ENCODE measurements around the gene PRAMEF5. TPM values are rescaled to one million over a fixed set of nuclear protein-coding genes. Genes with fewer than 3 reads are reported as not detected.
"Not testable (repeated sequence)": the region's sequence is repeated elsewhere in the genome, so short reads cannot be mapped to it uniquely, and the experiment has no call there.

Gene PRAMEF5
- total RNA-seq, 4 donors from 2014 or later: not detected

GRCh38 chr1:13265124-13265523 lies 11.1 kb downstream of the PRAMEF5 start:
- H3K4me3 ChIP-seq, H3K9me3 ChIP-seq, H3K27me3 ChIP-seq, H3K36me3 ChIP-seq, ATAC-seq, H3K4me1 ChIP-seq, H3K27ac ChIP-seq: not testable (repeated sequence)
- no CpG with 5 or more reads among the region's 3 CpGs for WGBS, 2 donors (ENCODE audit: low coverage in 1 of 2)

- H3K4me3 ChIP-seq, H3K36me3 ChIP-seq, H3K9me3 ChIP-seq, H3K27me3 ChIP-seq, H3K27ac ChIP-seq, ATAC-seq, H3K4me1 ChIP-seq: not testable (repeated sequence)
- WGBS, 2 donors (ENCODE audit: low coverage in 1 of 2): no CpG with 5 or more reads among the region's 6 CpGs
Observed at GRCh38 chr1:13277016-13277415, 23.0 kb downstream of the PRAMEF5 start.

GRCh38 chr1:13279617-13280016 lies 25.6 kb downstream of the PRAMEF5 start:
- not testable (repeated sequence) for H3K27me3 ChIP-seq, ATAC-seq, H3K27ac ChIP-seq, H3K9me3 ChIP-seq, H3K36me3 ChIP-seq, H3K4me1 ChIP-seq, H3K4me3 ChIP-seq
- WGBS, 2 donors (ENCODE audit: low coverage in 1 of 2): 65% methylated on average over 3 of the region's 3 CpGs; no CpG with 5 or more reads in 1 of the 2 donors

GRCh38 chr1:13285037-13285436 lies 31.0 kb downstream of the PRAMEF5 start, which contains the start of gene PRAMEF8:
TSS of gene PRAMEF8 (minus strand) at chr1:13285137. CDS start at chr1:13284091, 1,046 bp downstream.
- not testable (repeated sequence) for ATAC-seq, H3K27ac ChIP-seq, H3K9me3 ChIP-seq, H3K4me3 ChIP-seq, H3K36me3 ChIP-seq, H3K27me3 ChIP-seq, H3K4me1 ChIP-seq
- no CpG with 5 or more reads among the region's 1 CpG for WGBS, 2 donors (ENCODE audit: low coverage in 1 of 2)

- H3K4me1 ChIP-seq, ATAC-seq, H3K9me3 ChIP-seq, H3K27me3 ChIP-seq, H3K36me3 ChIP-seq, H3K4me3 ChIP-seq, H3K27ac ChIP-seq: not testable (repeated sequence)
- WGBS, 2 donors (ENCODE audit: low coverage in 1 of 2): no CpG with 5 or more reads among the region's 3 CpGs
Observed at GRCh38 chr1:13289030-13289429, 35.0 kb downstream of the PRAMEF5 start.

GRCh38 chr1:13297216-13297931 lies 43.4 kb downstream of the PRAMEF5 start:
- H3K9me3 ChIP-seq, H3K27ac ChIP-seq, ATAC-seq, H3K4me1 ChIP-seq, H3K27me3 ChIP-seq, H3K4me3 ChIP-seq, H3K36me3 ChIP-seq: not testable (repeated sequence)
- no CpG with 5 or more reads among the region's 5 CpGs for WGBS, 2 donors (ENCODE audit: low coverage in 1 of 2)

GRCh38 chr1:13298699-13299098 lies 44.7 kb downstream of the PRAMEF5 start:
- not testable (repeated sequence) for H3K4me3 ChIP-seq, ATAC-seq, H3K27me3 ChIP-seq, H3K4me1 ChIP-seq, H3K36me3 ChIP-seq, H3K9me3 ChIP-seq, H3K27ac ChIP-seq
- no CpG with 5 or more reads among the region's 27 CpGs for WGBS, 2 donors (ENCODE audit: low coverage in 1 of 2)

GRCh38 chr1:13302197-13302596 lies 48.2 kb downstream of the PRAMEF5 start:
- not testable (repeated sequence) for ATAC-seq, H3K9me3 ChIP-seq, H3K4me1 ChIP-seq, H3K27me3 ChIP-seq, H3K27ac ChIP-seq, H3K36me3 ChIP-seq, H3K4me3 ChIP-seq

- H3K27me3 ChIP-seq, H3K27ac ChIP-seq, H3K4me3 ChIP-seq, H3K9me3 ChIP-seq, H3K36me3 ChIP-seq, H3K4me1 ChIP-seq, ATAC-seq: not testable (repeated sequence)
- WGBS, 2 donors (ENCODE audit: low coverage in 1 of 2): no CpG with 5 or more reads among the region's 1 CpG
Observed at GRCh38 chr1:13303239-13303638, 49.2 kb downstream of the PRAMEF5 start, which contains the start of gene PRAMEF33. TSS of gene PRAMEF33 (plus strand) at chr1:13303539. CDS start at chr1:13305955, 2,416 bp downstream.

Small RNA genes lying within 50 kb of the gene (small RNA-seq; reads per million reads assigned to genes)
- gene RNU6-771P: 0 reads per million in 4 donors

Other genes with a start within 250 kb of the PRAMEF5 start
- not detected for gene PRAMEF27, start 197.6 kb upstream of the PRAMEF5 start, total RNA-seq
- not detected for gene HNRNPCL3, start 193.4 kb upstream of the PRAMEF5 start, total RNA-seq
- gene PRAMEF25, start 183.4 kb upstream of the PRAMEF5 start, total RNA-seq: not detected
- not detected for gene HNRNPCL2, start 137.3 kb upstream of the PRAMEF5 start, total RNA-seq
- not detected for gene PRAMEF26, start 98.2 kb upstream of the PRAMEF5 start, total RNA-seq
- gene HNRNPCL4, start 88.6 kb upstream of the PRAMEF5 start, total RNA-seq: not detected
- not detected for gene PRAMEF9, start 82.3 kb upstream of the PRAMEF5 start, total RNA-seq
- not detected for gene PRAMEF13, start 52.8 kb upstream of the PRAMEF5 start, total RNA-seq
- not detected for gene PRAMEF18, start 28.0 kb upstream of the PRAMEF5 start, total RNA-seq
- not detected for gene PRAMEF8, start 30.9 kb downstream of the PRAMEF5 start, total RNA-seq
- gene PRAMEF33, start 49.3 kb downstream of the PRAMEF5 start, total RNA-seq: not detected
- not detected for gene PRAMEF15, start 61.4 kb downstream of the PRAMEF5 start, total RNA-seq
- not detected for gene PRAMEF14, start 92.9 kb downstream of the PRAMEF5 start, total RNA-seq
- not detected for gene PRAMEF19, start 117.7 kb downstream of the PRAMEF5 start, total RNA-seq
- under 1 TPM in 1 of 4 donors, not detected in 3; 0.19 TPM for gene PRAMEF17, start 135.4 kb downstream of the PRAMEF5 start, total RNA-seq
- not detected for gene PRAMEF20, start 156.3 kb downstream of the PRAMEF5 start, total RNA-seq

All from gastroesophageal sphincter (tissue), 4 donors.